HG03066 (cell line): ENCODE measurements around the gene CD247.

ENCODE experiments used
- ATAC-seq: cut with Tn5 transposase; IDR thresholded peaks from one replicate; pipeline ENCODE4 v1.9.1; 2021; ENCODE audit warnings: low read depth; ENCODE audit not compliant: unreplicated experiment

Gene CD247

GRCh38 chr1:167490765-167491164, 27.6 kb downstream of the CD247 start:
- no peak for ATAC-seq

- no peak for ATAC-seq
Measured at GRCh38 chr1:167489571-167490340, 28.6 kb downstream of the CD247 start.

GRCh38 chr1:167488786-167489185, 29.5 kb downstream of the CD247 start:
- no peak for ATAC-seq

- ATAC-seq = no peak
Measured at GRCh38 chr1:167487614-167488013, 30.7 kb downstream of the CD247 start.

GRCh38 chr1:167486090-167486824, 32.1 kb downstream of the CD247 start:
- no peak for ATAC-seq

- ATAC-seq = no peak
Measured at GRCh38 chr1:167484726-167485502, 33.4 kb downstream of the CD247 start.

GRCh38 chr1:167483790-167484189, 34.5 kb downstream of the CD247 start:
- ATAC-seq = no peak

GRCh38 chr1:167482184-167482583, 36.1 kb downstream of the CD247 start:
- ATAC-seq = no peak

GRCh38 chr1:167479331-167479979, 38.9 kb downstream of the CD247 start:
- no peak for ATAC-seq

GRCh38 chr1:167477986-167478385, 40.3 kb downstream of the CD247 start:
- no peak for ATAC-seq

GRCh38 chr1:167476061-167476460, 42.3 kb downstream of the CD247 start:
- no peak for ATAC-seq

- ATAC-seq = no peak
Measured at GRCh38 chr1:167474191-167474641, 44.1 kb downstream of the CD247 start.

GRCh38 chr1:167473761-167474160, 44.6 kb downstream of the CD247 start:
- no peak for ATAC-seq

- ATAC-seq = no peak
Measured at GRCh38 chr1:167472752-167473521, 45.4 kb downstream of the CD247 start.

- ATAC-seq = no peak
Measured at GRCh38 chr1:167471568-167471967, 46.8 kb downstream of the CD247 start.

- no peak for ATAC-seq
Measured at GRCh38 chr1:167469280-167469965, 48.9 kb downstream of the CD247 start.

- no peak for ATAC-seq
Measured at GRCh38 chr1:167467752-167468151, 50.6 kb downstream of the CD247 start.

- ATAC-seq = no peak
Measured at GRCh38 chr1:167467126-167467710, 51.1 kb downstream of the CD247 start.

GRCh38 chr1:167465743-167466142, 52.6 kb downstream of the CD247 start:
- no peak for ATAC-seq
